NCI-H345 treated with DMSO at 0.1 percent for 48 hours (cell line): ENCODE measurements around the gene BCL3.
"Not testable (repeated sequence)": the region's sequence is repeated elsewhere in the genome, so short reads cannot be mapped to it uniquely, and the experiment has no call there.

ENCODE experiments used
- DNase-seq: peaks from one replicate; lab custom pipeline; 2025; ENCODE audit not compliant: unreplicated experiment; lab: John Stamatoyannopoulos, UW

The BCL3 gene

DNA sequence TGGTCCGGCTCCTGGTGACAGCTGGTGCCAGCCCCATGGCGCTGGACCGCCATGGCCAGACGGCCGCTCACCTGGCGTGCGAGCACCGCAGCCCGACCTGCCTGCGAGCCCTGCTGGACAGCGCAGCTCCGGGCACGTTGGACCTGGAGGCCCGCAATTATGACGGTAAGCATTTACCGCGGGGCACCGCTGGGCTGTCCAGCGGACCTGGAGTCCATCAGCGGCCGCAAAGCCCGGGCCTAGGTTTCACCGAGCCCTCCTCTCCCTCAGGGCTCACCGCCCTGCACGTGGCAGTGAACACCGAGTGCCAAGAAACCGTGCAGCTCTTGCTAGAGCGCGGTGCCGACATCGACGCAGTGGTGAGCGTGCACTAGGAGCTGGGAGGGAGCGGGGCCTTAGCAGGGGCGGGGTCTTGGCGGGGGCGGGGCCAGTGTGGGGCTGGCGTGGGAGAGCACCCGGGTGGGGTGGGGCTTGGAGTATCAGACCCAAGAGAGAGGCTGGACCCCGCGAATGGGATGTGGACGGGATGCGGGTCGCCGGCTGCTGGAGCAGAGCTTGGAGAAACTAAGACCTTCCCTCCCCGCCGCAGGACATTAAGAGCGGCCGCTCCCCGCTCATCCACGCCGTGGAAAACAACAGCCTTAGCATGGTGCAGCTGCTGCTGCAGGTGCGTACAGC lies 8.7 kb downstream of the BCL3 start:
- DNase-seq, result no peak

DNA sequence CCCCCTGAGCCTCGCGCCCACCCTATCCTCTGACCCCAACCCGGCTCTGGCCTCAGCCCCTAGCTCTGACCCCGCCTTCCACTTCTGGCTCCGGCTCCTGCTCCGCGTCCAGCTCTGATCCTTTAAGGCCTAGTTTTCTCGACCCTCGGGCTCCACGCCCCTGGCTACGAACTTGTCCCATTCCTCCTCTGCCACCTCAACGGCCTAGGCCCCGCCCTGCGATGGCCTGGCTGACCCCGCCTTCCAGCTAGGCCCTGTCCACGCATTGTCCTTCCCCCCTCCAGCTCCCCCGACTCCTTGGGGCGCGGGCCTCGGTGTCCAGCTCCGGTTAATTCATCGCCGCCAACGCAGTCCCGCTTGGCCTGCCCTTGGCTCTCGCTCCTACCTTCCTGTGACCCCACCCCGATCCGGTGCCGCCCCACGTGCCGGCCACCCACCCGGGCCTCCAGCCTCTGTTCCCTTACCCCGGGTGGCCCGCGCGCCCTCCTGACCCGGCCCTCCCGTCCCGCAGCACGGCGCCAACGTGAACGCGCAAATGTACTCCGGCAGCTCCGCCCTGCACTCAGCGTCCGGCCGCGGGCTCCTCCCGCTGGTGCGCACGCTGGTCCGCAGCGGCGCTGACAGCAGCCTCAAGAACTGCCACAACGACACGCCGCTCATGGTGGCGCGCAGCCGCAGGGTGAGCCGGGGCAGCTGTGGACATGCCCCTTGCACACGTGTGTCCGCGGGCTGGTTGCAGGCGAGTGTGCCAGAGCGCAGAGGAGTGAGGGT lies 9.4 kb downstream of the BCL3 start:
- no peak for DNase-seq

DNA sequence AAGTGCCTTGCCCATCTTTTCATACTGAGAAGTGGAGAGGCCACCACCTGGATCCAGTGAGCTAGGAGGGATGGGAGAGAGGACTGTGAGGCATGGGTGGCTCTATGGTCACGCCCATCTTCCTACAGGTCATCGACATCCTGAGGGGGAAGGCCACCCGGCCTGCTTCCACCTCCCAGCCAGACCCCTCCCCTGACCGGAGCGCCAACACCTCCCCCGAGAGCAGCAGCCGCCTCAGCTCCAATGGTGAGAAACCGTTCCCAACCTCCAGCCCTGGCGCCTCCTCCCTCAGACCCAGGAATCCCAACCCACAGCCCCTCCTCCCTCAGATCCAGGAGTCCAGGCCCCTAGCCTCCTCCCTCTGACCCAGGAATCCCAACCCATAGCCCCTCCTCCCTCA lies 10.1 kb downstream of the BCL3 start:
- no peak for DNase-seq

DNA sequence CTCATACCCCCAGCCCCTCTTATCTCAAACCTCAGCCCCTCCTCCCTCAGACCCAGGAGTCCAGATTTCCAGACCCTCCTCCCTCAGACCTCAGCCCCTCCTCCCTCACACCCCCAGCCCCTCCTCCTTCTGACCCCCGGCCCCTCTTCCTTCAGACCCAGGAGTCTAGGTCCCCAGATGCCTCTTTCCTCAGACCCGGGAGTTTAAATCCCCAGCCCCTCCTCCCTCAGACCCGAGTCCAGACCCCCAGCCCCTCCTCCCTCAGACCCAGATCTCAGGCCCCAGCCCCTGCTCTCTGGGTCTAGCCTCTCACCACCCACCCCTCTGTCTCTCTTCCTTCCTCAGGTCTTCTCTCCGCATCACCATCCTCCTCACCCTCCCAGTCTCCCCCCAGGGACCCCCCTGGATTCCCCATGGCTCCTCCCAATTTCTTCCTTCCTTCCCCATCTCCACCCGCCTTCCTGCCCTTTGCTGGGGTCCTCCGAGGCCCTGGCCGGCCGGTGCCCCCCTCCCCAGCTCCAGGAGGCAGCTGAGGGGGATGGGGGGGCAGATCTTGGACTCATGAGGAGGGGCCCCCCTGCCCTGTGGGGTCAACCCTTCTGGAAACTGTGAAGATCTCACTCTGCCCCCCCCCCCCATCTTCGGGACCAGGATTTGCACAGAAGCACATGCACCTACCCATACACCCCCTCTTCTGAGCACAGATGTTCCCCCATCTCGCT lies 10.7 kb downstream of the BCL3 start:
- DNase-seq, result no peak

DNA sequence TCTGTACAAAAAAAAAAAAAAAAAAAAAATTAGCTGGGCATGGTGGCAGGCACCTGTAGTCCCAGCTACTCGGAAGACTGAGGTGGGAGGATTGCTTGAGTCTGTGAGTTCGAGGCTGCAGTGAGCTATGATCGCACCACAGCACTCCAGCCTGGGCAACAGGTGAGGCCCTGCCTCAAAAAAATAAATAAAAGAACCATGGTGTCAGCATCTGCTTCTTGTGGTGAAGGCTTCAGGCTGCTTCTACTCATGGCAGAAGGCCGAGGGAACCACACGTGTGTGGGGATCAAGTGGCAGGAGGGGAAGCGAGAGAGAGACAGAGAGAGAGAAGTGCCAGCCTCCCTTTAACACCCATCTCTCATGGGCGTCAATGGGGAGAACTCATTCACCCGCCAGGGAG lies 13.5 kb downstream of the BCL3 start:
- no peak for DNase-seq

DNA sequence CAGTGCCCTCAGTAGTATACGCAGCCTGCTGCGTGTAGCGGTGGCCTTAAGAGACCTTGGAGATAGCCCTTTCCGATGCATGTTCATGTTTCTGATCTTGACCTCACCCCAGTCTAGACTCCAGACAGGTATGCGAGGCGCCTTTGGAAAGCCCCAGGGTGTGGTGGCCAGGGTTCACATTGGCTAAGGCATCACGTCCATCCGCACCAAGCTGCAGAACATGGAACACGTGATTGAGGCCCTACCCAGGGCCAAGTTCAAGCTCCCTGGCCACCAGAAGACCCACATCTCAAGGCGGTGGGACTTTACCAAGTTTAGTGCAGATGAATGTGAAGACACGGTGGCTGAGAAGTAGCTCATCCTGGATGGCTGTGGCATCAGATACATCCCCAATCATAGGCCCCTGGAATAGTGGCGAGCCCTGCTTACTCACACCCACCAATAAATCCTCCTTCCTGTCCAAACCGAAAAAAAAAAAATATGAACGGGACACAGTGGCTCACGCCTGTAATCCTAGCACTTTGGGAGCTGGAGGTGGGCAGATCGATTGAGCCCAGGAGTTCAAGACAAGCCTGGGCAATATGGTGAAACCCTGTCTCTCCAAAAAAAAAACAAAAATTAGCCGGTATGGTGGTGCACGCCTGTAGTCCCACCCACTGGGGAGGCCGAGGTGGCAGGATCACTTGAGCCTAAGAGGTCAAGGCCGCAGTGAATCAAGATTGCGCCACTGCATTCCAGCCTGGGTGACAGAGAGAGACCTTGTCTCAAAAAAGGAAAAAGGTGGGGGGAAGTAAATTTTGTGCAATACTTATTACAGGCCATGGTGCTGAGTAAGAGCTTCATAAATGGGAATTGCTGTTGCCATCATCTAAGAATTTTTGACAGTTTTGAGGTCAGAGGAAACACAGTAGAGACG lies 16.8 kb downstream of the BCL3 start:
- DNase-seq, result no peak

DNA sequence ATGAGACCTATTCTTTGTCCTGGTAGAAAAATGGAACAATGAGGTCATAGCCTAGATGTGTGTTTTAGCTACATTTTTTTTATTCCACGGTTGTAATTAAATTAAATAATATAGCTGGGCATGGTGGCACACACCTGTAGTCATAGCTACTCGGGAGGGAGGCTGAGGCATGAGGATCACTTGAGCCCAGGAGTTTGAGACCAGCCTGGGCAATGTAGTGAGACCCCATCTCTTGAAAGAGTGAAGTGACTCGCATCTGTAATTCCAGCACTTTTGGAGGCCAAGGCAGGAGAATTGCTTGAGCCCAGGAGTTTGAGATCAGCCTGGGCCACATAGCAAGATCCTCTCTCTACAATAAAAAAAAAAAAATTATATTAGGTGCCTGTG lies 17.4 kb downstream of the BCL3 start:
- DNase-seq, result no peak

DNA sequence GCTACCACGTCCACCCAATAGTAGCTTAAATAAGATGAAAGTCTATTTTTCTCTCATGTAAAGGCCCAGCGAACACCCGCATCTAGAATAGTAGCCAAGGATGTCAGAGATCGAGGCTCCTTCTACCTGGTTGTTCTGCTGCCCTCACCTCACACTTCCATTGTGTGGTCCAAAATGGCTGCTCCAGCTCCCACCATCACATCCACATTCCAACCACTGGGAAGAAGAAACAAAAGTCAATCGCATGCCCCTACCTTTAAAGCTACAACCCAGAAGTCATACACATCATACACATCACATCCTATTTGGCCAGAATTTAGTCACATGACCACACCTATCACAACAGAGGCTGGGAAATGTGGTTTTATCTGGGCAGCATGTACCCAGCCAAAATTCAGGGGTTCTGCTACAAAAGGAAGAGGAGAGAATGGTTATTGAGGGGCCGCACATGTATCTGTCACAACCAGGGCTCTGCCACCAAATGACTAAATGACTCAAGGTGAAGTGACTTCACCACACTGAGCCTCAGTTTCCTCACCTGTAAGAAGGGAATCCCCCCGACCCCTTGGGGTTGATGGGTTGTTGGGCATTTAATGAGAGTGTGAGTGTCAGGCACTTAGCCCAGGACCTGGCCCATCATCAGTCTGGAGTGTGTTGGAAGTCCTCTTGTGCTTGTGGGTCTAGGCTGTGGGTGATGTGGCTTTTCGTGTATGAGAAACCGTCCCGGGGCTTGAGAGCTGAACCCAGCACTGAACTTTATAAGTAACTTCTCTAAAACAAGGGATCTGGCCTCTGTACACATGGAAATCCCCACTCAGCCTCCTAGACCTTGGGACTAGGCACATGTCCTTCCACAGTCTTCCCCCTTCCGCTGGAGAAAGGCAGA lies 19.0 kb downstream of the BCL3 start:
- no peak for DNase-seq

DNA sequence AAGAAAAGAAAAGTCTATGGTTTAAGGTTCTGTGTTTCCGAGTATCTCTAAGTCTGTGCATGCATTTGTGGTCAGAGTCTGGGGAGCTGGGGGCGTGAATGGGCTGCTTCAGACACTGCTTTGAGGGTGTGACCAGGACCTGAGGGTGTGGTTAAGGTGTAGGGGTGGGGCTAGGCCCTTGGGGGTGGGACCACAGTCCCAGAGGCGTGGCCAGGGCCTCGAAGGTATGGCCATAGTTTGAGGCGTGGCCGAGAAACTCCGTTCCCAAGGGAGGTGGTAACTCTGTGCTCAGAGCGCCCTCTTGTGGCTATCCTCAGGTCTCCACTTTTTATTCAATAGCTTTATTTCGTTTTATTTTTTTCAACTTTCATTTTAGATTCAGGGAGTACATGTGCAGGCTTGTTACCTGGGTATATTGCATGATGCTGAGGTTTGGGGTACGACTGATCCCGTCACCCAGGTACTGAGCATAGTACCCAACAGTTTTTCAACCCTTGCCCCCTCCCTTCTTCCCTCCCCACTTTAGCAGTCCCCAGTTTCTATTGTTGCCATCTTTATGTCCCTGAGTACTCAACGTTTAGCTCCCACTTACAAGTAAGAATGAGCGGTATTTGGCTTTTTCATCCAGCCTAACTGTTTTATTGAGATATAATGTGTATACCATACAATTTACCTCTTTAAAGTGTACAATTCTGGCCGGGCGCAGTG lies 22.2 kb downstream of the BCL3 start:
- DNase-seq, result peak; percentile 64

DNA sequence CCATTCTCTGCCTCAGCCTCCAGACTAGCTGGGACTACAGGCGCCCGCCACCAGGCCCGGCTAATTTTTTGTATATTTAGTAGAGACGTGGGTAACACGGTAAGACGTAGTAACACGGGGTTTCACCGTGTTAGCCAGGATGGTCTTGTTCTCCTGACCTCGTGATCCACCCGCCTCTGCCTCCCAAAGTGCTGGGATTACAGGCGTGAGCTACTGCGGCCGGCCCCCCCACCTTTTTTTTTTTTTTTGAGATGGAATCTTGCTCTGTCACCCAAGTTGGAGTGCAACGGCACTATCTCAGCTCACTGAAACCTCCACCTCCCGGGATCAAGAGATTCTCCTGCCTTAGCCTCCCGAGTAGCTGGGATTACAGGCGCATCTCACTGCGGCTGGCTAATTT lies 23.6 kb downstream of the BCL3 start:
- DNase-seq, result not testable (repeated sequence)

DNA sequence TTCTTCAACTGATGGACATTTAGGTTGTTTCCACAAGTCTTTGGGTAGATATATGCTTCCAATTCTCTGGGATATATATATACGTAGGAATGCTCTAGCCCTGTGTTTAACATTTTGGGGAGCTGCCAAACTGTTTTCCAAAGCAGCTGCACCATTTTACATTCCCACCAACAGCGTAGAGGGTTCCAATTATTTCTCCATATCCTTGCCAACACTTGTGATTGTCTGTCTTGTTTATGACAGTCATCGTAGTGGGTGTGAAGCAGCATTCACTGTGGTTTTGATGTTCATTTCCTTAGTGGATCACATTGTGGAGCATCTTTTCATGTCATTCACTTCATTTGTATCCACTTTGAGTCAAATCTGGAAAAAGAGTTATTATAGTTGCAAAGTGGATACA lies 24.5 kb downstream of the BCL3 start:
- no peak for DNase-seq

DNA sequence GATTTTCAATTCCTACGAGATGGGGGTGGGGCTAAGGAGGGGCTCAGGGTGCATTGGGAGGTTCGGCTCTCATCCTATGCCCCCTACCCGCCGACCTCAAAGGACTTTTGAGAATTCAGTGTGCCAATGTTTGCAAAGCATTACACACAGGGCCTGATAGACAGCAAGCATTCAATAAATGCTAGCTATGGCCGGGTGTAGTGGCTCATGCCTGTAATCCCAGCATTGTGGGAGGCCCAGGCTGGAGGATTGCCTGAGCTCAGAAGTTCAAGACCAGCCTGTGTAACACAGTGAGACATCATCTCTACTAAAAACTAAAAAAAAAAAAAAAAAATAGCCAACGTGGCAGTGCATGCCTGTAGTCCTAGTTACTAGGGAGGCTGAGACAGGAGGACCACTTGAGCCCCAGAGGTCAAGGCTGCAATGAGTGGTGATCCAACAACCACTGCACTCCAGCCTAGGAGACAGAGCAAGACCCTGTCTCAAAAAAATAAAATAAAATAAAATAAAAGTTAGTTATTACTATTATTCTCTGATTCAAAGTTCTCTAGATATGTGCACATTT lies 27.2 kb downstream of the BCL3 start:
- no peak for DNase-seq

DNA sequence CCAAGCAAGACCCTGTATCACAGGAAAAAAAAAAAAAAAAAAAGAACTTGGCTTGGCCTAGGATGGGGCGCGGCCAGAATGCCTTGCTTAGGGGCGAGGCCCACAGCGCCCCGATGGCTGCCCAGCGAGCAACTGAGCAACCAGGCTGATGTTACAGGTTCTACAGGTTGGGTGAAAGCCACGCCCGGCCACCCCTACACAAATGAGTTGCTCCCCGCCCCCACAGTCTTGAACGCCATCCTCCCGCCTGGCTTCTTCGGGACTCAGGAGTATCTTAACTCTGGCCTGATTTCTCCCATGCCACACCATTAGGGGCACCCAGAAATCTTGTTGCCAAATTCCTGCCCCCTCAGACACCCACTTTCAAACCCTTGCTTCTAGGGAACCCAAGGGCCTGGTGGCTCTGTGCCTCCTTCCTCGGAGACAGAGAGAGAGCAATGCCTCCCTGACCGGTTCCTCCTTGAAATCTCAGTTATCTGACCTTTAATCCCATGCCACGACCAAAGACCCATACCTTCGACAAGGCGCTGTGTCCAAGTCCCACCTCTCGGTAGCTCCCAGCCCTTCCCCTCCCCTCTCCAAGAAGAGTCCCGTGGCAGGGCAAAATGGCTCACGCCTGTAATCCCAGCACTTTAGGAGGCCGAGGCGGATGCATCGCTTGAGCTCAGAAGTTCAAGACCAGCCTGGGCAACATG lies 28.0 kb downstream of the BCL3 start:
- DNase-seq, result no peak

DNA sequence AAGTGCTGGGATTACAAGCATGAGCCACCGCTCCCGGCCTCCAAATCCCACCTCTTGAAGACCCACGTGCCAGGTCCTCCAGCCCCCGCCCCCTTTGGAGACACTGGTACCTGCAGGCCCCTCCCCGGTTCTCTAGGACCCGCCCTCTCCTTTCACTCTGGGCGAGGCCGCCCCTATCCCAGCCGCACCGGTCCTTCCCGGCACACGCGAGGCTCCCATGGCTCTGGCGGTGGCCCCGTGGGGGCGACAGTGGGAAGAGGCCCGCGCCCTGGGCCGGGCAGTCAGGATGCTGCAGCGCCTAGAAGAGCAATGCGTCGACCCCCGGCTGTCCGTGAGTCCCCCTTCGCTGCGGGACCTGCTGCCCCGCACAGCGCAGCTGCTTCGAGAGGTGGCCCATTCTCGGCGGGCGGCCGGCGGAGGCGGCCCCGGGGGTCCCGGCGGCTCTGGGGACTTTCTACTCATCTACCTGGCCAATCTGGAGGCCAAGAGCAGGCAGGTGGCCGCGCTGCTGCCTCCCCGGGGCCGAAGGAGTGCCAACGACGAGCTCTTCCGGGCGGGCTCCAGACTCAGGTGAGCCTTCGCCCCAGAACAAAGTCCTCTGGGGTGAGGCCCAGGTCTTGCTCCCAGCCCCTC lies 29.3 kb downstream of the BCL3 start, which contains the start of gene CBLC:
Gene CBLC (plus strand): TSS at position 176 of the 633 bp plus-strand sequence. CDS start 42 bp downstream, at position 218.
- DNase-seq, result no peak

DNA sequence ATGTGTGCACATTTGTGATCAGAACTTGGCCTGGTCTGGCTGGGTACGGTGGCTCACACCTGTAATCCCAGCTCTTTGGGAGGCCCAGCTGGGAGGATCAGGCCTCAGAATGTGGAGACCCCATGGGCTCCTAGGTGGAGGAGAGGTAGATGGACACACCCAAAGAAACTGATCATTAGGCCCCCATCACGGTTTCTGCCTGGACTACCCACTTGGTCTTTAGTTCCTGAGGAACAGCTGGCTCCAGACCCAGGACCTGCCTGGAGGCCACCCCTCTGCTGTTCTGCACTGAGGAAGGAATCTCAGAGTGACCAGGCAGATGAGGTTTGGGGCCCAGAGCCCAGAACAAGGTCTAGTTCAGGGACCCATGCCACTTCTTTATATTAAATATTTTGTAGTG lies 30.6 kb downstream of the BCL3 start:
- no peak for DNase-seq

DNA sequence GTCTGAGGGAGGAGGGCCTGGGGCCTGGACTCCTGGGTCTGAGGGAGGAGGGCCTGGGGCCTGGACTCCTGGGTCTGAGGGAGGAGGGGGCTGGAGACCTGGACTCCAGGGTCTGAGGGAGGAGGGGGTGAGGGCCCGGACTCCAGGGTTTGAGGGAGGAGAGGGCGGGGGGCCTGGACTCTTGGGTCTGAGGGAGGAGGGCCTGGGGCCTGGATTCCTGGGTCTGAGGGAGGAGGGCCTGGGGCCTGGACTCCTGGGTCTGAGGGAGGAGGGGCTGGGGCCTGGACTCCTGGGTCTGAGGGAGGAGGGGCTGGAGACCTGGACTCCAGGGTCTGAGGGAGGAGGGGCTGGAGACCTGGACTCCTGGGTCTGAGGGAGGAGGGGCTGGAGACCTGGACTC lies 33.2 kb downstream of the BCL3 start:
- not testable (repeated sequence) for DNase-seq

DNA sequence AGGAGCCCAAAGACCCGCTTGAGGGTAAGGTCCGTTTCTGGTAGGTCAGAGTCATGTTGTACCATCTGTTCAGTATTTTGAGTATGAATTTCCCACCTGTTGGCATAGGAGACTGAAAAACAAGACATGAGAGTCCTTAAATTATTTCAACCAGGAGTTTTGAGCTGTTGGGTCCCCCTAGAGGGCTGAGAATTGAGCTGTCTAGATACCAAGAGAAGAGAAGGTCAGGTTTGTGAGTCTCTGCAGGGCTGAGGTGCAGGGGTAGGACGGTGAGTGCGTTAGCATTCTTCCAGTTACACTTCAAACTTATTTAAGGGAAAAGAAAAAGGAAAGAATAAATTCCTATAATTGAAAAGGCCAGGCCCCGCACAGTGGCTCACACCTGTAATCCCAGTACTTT lies 34.2 kb downstream of the BCL3 start:
- DNase-seq, result no peak

DNA sequence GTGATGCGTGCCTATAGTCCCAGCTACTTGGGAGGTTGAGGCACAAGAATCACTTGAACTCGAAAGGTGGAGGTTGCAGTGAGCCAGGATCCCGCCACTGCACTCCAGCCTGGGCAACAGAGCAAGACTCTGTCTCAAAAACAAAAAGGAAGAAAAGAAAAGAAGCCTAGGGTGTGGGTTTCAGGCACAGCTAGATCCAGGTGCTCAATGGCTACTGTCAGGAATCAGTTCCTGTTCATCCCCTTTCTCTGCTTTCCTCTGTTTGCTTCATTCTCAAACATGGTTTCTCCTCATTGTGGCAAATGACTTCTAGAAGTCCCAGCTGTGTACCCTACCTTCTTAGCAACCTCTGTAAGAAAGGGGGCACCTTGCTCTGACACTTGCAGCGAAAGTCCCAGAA lies 35.0 kb downstream of the BCL3 start:
- no peak for DNase-seq
